Endodermal cell (in vitro differentiated cells): ENCODE data around the gene BTRC. TPM values are rescaled to one million over a fixed set of nuclear protein-coding genes. Genes with fewer than 3 reads are reported as not detected.

Source experiments
- DNase-seq: peaks from one replicate; pipeline ENCODE4 v3.0.0-alpha.2; 2017
- H3K27ac ChIP-seq: 2 replicates; pipeline ENCODE4 v1.5.1; 2013; ENCODE audit warnings: mild to moderate bottlenecking, low read depth, low read length, moderate library complexity
- H3K27me3 ChIP-seq: 2 replicates; pipeline ENCODE4 v1.6.1; 2013; ENCODE audit warnings: mild to moderate bottlenecking, low read length, moderate library complexity; ENCODE audit not compliant: insufficient read depth, control insufficient read depth, poor library complexity, severe bottlenecking
- H3K36me3 ChIP-seq: 2 replicates; pipeline ENCODE4 v1.7.0; 2013; ENCODE audit warnings: mild to moderate bottlenecking, low read length, moderate library complexity; ENCODE audit not compliant: control insufficient read depth, insufficient read depth
- H3K4me1 ChIP-seq: one replicate; pipeline ENCODE4 v1.7.0; 2013; ENCODE audit warnings: low read length; ENCODE audit not compliant: control insufficient read depth, insufficient read depth
- H3K4me3 ChIP-seq: 2 replicates; pipeline ENCODE4 v1.5.1; 2013; ENCODE audit warnings: mild to moderate bottlenecking, low read length, moderate library complexity
- H3K9ac ChIP-seq: 2 replicates; pipeline ENCODE4 v1.6.1; 2013; ENCODE audit warnings: mild to moderate bottlenecking, low read length, moderate library complexity; ENCODE audit not compliant: poor library complexity, severe bottlenecking; ENCODE audit errors: extremely low read depth
- H3K9me3 ChIP-seq: 2 replicates; pipeline ENCODE4 v1.6.1; 2013; ENCODE audit warnings: mild to moderate bottlenecking, low read length, moderate library complexity; ENCODE audit not compliant: control insufficient read depth
- H3K27ac Mint-ChIP-seq: 2 replicates; pipeline ENCODE4 v1.8.0; 2020; ENCODE audit warnings: mixed read lengths
- H3K27me3 Mint-ChIP-seq: 2 replicates; pipeline ENCODE4 v1.8.0; 2021; ENCODE audit warnings: mild to moderate bottlenecking, mixed read lengths; ENCODE audit not compliant: insufficient read depth
- H3K36me3 Mint-ChIP-seq: 2 replicates; pipeline ENCODE4 v1.8.0; 2020; ENCODE audit warnings: low read depth, mixed read lengths
- H3K4me1 Mint-ChIP-seq: 2 replicates; pipeline ENCODE4 v1.8.0; 2020; ENCODE audit warnings: mixed read lengths
- H3K4me3 Mint-ChIP-seq: 2 replicates; pipeline ENCODE4 v1.8.0; 2020; ENCODE audit warnings: mild to moderate bottlenecking, moderate library complexity, mixed read lengths
- H3K9me3 Mint-ChIP-seq: 2 replicates; pipeline ENCODE4 v1.8.0; 2020; ENCODE audit warnings: mild to moderate bottlenecking, mixed read lengths
- CTCF ChIP-seq: fragments of 200-600 bp; sonication (generic); conservative IDR thresholded peaks from 2 replicates; pipeline ENCODE4 v1.5.0; 2021; ENCODE audit warnings: antibody characterized with exemption, mild to moderate bottlenecking
- WGBS, 2 experiments: methylation state at CpG; one replicate each; pipeline versions ENCODE4 v1.1.5 to v1.1.7; 2013; ENCODE audit warnings: missing lambda C conversion rate in 2 of 2, mixed read lengths in 1 of 2; ENCODE audit not compliant: insufficient coverage in 1 of 2, insufficient read length in 1 of 2; 5-methylcytosine and 5-hydroxymethylcytosine counted together
- total RNA-seq, 2 donors: library from RNA; stranded (reverse); fragmentation: NEBNext Ultra II Directional in 1 of 2; extraction: Animal tissue kit (Norgen Biotek cat#: 25700) in 1 of 2; gene quantifications; 2 replicates in 1 of 2; 3 replicates in 1 of 2; pipeline ENCODE4 v1.2.1, GENCODE V29; 2021

Gene BTRC
- total RNA-seq, 2 donors from 2014 or later: 30.1 to 38.2 TPM

- 91 to 93% methylated on average over 11 of the region's 11 CpGs for WGBS, 2 experiments
- DNase-seq: no peak
- Histone ChIP-seq H3K27me3 (no peaks in the 10 kb centered on the region), H3K9ac (no peak overlapping the region), H3K4me1 (peaks cover 7% of the 10 kb centered on the region), H3K36me3 (no peaks in the 10 kb centered on the region), H3K4me3 (no peak overlapping the region), H3K9me3 (no peaks in the 10 kb centered on the region), H3K27ac (no peak overlapping the region)
- Mint-ChIP-seq H3K4me1 (peaks cover 17% of the 10 kb centered on the region), H3K27me3 (no peaks in the 10 kb centered on the region), H3K36me3 (no peaks in the 10 kb centered on the region), H3K9me3 (peaks cover 4% of the 10 kb centered on the region), H3K27ac (no peak overlapping the region), H3K4me3 (no peak overlapping the region)
- TF ChIP-seq CTCF: no peak
Measured at GRCh38 chr10:101506829-101507661, 153.1 kb downstream of the BTRC start.

- H3K27me3 ChIP-seq: no peaks in the 10 kb centered on the region
- H3K9me3 ChIP-seq: no peaks in the 10 kb centered on the region
- H3K4me1 Mint-ChIP-seq: peaks cover 17% of the 10 kb centered on the region
- TF ChIP-seq CTCF: no peak
- no peak overlapping the region for H3K9ac ChIP-seq
- no peaks in the 10 kb centered on the region for H3K36me3 Mint-ChIP-seq
- no peak overlapping the region for H3K27ac ChIP-seq
- H3K4me3 ChIP-seq: no peak overlapping the region
- H3K36me3 ChIP-seq: no peaks in the 10 kb centered on the region
- DNase-seq: no peak
- H3K27ac Mint-ChIP-seq: no peak overlapping the region
- H3K4me3 Mint-ChIP-seq: no peak overlapping the region
- peaks cover 4% of the 10 kb centered on the region for H3K9me3 Mint-ChIP-seq
- no peaks in the 10 kb centered on the region for H3K27me3 Mint-ChIP-seq
- peaks cover 7% of the 10 kb centered on the region for H3K4me1 ChIP-seq
Measured at GRCh38 chr10:101507828-101508227, 153.9 kb downstream of the BTRC start.

- Histone ChIP-seq H3K36me3 (no peaks in the 10 kb centered on the region), H3K9me3 (peaks cover 7% of the 10 kb centered on the region), H3K27me3 (no peaks in the 10 kb centered on the region), H3K27ac (no peak overlapping the region), H3K4me1 (peaks cover 3% of the 10 kb centered on the region), H3K4me3 (no peak overlapping the region), H3K9ac (no peak overlapping the region)
- no peak for TF ChIP-seq CTCF
- H3K27ac Mint-ChIP-seq: no peak overlapping the region
- H3K9me3 Mint-ChIP-seq: peaks cover 4% of the 10 kb centered on the region
- H3K4me1 Mint-ChIP-seq: peaks cover 12% of the 10 kb centered on the region
- H3K4me3 Mint-ChIP-seq: no peak overlapping the region
- no peaks in the 10 kb centered on the region for H3K27me3 Mint-ChIP-seq
- peaks cover 3% of the 10 kb centered on the region for H3K36me3 Mint-ChIP-seq
- no peak for DNase-seq
Measured at GRCh38 chr10:101511938-101512337, 158.0 kb downstream of the BTRC start.
